GM03348 (cell line): ENCODE results near the gene OR2T6.
"Not testable (repeated sequence)": the region's sequence is repeated elsewhere in the genome, so short reads cannot be mapped to it uniquely, and the experiment has no call there.

Source experiments
- DNase-seq: peaks from one replicate; pipeline ENCODE4 v3.0.0; 2012; ENCODE audit warnings: low spot score

OR2T6 gene, protein sequence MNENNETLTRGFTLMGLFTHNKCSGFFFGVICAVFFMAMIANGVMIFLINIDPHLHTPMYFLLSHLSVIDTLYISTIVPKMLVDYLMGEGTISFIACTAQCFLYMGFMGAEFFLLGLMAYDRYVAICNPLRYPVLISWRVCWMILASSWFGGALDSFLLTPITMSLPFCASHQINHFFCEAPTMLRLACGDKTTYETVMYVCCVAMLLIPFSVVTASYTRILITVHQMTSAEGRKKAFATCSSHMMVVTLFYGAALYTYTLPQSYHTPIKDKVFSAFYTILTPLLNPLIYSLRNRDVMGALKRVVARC

GRCh38 chr1:248375446-248375845 is at the start of gene OR2T6:
TSS of gene OR2T6 (plus strand) at chr1:248375746. CDS start at chr1:248387609, 11,863 bp downstream.
- DNase-seq: no peak

DNA sequence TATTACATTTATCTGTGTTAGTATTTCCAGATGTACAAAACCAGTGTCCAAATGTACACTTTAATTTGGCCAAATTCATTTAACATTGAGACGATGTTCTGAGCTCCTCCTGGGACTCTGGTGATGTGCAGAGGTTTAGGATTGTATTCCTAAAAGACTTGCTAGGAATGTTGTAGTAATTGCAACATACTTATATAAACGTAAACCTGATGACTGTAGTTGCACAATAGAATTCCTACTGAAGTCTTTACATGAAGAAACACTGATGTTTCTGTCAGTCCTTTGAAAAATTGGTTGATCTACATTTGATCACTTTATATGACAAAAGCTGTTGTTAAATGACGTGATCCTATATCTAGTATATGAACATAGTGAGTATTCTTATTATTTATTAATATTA is 32.1 kb upstream of the OR2T6 start:
- DNase-seq: no peak

DNA sequence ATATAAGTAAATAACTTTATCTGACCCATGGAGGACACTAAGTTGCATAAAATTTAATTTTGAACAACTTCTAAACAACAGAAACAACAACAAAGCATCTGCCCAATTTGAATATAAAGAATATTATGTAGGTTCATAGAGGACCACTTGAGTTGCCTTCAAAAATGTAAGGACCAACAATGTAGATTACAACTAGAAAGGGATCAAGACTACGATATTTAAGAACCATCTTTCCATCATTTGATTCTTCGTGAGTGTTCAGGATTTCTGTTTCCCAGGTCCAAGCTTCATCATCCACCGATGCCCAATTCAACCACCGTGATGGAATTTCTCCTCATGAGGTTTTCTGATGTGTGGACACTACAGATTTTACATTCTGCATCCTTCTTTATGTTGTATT is 27.1 kb upstream of the OR2T6 start, which contains the start of gene OR14C36:
Gene OR14C36 (plus strand): TSS at position 301 of the 400 bp plus-strand sequence. CDS start 0 bp downstream, at position 301.
- no peak for DNase-seq

DNA sequence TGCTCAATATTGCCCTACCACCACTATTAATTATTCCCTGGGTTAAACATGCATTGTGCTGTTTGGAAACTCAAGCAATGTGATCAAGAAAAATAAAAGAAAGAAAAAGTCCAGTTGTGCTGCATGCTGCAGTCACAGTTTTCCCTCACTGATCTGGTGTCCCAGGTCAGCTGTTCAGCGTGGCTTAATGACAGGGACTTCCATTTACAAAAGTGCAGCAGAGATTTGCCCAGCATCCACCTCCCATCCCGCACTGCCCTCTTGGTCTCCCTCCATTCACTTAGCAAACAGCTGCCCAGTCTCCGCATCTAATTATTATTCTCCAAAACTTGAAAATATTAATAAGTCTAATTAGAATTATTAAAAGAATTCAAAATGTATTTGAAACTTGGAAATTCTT is 16.1 kb upstream of the OR2T6 start:
- no peak for DNase-seq

GRCh38 chr1:248361121-248361715 is 14.3 kb upstream of the OR2T6 start, which contains the start of gene OR2T4:
TSS of gene OR2T4 (plus strand) at chr1:248361665. CDS start at chr1:248361665, 0 bp downstream.
- no peak for DNase-seq

GRCh38 chr1:248366609-248367008 is 8.9 kb upstream of the OR2T6 start:
- DNase-seq: no peak

DNA sequence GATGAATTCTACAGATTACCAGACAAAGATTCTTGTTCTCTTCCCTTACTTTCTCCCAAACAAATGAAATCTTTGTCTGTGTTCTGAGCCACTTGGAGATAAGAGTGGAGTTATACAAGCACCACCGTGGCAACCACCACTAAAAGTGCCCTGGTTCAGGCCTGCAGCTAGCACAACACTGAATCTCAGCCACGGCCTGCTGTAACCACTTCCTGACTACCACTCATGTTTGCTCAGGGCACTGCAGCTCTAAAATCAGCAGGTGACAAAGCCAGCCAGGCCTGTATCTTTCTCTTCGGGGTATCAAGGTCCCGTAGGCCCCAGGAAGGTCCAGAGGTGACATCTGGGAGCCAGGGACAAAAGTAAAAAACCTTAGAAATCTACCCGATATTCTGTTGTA is 3.2 kb upstream of the OR2T6 start:
- no peak for DNase-seq

DNA sequence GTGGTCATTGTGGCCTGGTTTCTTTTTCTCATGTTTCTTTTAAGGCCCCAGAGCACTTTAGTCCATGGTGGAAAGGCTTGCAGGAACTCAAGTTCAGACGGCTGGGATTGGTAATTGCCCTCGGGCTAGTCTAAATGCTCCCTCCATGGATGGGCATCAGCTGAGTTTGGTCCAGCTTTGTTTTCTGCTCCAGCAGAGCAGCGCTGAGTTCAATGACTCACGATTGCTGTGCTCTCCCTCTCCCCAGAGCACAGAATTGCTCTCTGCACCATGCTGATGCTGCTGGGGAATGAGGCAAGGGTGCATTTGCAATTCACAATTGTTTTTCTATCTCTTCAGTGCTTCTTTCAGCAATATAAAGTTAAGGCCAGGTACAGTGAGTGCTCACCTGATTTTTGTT is 1.8 kb upstream of the OR2T6 start:
- no peak for DNase-seq

GRCh38 chr1:248376916-248377315 is 1.4 kb downstream of the OR2T6 start:
- DNase-seq: no peak

GRCh38 chr1:248380854-248381253 is 5.3 kb downstream of the OR2T6 start:
- no peak for DNase-seq

GRCh38 chr1:248388426-248388825 is 12.9 kb downstream of the OR2T6 start:
- no peak for DNase-seq

- no peak for DNase-seq
Measured at GRCh38 chr1:248393050-248393449, 17.5 kb downstream of the OR2T6 start.

- no peak for DNase-seq
Measured at GRCh38 chr1:248402748-248403147, 27.2 kb downstream of the OR2T6 start, which contains the start of gene OR2T1. TSS of gene OR2T1 (plus strand) at chr1:248403048. CDS start at chr1:248406148, 3,100 bp downstream.

DNA sequence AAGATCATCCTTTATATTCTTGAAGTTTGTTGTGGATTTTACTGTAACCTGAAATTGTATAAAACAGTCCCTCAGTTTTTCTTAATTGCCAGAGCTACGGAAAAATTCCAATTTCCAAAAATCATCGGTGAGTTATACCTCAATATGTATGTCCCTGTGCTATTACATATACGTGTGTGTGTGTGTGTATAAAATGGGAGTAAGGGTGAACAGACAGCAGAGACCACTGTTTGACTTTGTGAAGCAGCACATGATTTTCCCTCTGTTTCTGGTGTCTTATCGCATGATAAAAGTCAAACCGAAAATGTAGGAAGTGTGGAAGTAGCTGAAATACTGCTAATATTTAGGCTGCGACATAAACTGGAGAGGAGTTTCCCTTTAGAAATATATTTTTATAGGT is 28.5 kb downstream of the OR2T6 start:
- DNase-seq: no peak

- no peak for DNase-seq
Measured at GRCh38 chr1:248406721-248407692, 31.5 kb downstream of the OR2T6 start.

GRCh38 chr1:248416226-248416625 is 40.7 kb downstream of the OR2T6 start:
- no peak for DNase-seq

GRCh38 chr1:248417854-248418253 is 42.3 kb downstream of the OR2T6 start:
- DNase-seq: no peak

GRCh38 chr1:248421384-248421783 is 45.8 kb downstream of the OR2T6 start:
- DNase-seq: no peak

DNA sequence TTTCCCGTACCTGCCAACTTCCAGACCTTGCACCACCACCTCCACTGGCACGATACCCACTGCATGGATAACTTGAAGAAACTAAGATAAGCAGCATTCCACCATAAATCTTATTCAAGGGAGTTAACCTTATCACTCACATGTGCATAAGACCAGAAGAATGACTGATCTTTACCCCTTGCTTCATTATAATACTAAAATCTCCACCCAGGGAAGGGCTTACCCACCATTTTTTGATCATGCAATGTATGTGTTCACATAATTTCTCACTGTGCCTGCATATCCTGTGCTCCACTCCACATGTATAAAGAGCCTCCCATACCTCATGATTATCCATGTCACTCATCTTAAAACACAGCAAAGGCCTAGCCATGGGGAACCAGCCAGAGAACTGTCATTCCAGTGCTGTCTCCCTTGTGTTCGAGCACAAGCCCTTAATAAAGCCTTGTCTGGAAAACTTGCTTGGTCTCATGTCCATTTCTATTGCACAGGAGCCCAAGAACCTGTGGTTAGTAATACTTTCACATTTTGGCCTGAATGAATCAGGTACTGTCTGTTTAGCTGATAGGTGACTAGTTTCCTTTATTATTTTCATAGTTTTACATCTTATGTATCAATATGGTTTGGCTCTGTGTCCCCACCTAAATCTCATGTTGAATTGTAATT is 52.1 kb downstream of the OR2T6 start:
- not testable (repeated sequence) for DNase-seq

DNA sequence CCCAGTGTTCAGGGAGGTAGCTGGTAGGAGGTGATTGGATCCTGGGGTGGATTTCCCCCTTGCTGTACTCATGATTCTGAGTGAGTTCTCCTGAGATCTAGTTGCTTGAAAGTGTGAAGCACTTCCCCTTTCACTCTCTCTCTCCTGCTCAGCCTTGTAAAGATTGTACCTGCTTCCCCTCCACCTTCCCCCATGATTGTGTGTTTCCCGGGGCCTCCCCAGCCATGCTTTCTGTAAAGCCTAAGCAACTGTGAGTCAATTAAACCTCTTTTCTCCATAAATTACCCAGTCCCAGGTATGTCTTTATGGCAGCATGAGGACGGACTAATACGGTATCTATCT is 52.6 kb downstream of the OR2T6 start:
- not testable (repeated sequence) for DNase-seq

DNA sequence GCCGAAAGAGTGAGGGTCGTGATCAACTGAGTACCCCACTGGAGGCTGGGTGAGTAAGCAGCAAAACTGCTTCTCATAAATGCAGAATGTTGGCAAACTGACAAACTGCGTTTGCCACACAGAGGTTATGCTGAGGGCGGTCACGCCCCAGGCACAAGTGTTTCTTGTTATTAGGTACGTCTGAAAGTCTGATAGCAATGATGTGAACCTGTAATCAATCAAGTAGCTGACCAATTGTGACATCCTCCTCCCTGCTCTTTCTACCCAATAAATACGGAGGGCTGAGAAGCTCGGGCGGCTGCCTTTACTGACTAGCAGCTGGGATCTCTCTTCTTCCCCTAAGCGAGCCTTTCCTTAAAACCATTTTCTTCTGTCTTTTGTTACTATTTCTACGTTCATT is 56.1 kb downstream of the OR2T6 start:
- DNase-seq: not testable (repeated sequence)

DNA sequence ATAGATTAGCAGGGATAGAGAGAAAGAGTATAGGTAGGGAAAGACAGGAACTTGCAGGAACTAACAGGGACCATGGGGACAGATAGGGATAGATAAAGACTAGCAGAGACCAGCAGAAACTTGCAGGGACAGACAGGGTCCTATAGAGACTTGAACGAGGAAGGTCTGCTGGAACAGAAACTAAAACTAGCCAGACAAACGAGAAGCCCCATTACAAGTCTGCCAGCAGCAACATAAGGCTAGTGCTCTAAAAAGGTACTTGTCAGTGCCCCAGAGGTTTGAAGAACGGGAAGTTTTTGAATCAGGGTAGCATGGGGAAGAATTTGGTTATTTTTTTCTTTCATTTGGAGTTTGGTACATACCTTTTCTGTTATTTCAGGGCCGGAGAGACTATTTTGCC is 56.7 kb downstream of the OR2T6 start:
- DNase-seq: not testable (repeated sequence)
